Measurements from ENCODE around the gene FHOD3.
"Not testable (repeated sequence)": the region's sequence is repeated elsewhere in the genome, so short reads cannot be mapped to it uniquely, and the experiment has no call there.

The FHOD3 gene

GRCh38 chr18:36811955-36812354, 514.4 kb downstream of the FHOD3 start:
- TF ChIP-seq, protein P1, sequence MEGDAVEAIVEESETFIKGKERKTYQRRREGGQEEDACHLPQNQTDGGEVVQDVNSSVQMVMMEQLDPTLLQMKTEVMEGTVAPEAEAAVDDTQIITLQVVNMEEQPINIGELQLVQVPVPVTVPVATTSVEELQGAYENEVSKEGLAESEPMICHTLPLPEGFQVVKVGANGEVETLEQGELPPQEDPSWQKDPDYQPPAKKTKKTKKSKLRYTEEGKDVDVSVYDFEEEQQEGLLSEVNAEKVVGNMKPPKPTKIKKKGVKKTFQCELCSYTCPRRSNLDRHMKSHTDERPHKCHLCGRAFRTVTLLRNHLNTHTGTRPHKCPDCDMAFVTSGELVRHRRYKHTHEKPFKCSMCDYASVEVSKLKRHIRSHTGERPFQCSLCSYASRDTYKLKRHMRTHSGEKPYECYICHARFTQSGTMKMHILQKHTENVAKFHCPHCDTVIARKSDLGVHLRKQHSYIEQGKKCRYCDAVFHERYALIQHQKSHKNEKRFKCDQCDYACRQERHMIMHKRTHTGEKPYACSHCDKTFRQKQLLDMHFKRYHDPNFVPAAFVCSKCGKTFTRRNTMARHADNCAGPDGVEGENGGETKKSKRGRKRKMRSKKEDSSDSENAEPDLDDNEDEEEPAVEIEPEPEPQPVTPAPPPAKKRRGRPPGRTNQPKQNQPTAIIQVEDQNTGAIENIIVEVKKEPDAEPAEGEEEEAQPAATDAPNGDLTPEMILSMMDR (IDR thresholded peaks at IDR 0.05; ENCODE audit: low read depth, low read length) = no peak
- no peak overlapping the region for H3K4me3 ChIP-seq (ENCODE audit: low read depth, low read length)

GRCh38 chr18:36812678-36813077, 515.2 kb downstream of the FHOD3 start:
- H3K4me3 ChIP-seq (ENCODE audit: low read depth, low read length) = no peak overlapping the region
- TF ChIP-seq, protein P1 (IDR thresholded peaks at IDR 0.05; ENCODE audit: low read depth, low read length) = no peak

- H3K4me3 ChIP-seq (ENCODE audit: low read depth, low read length) = no peak overlapping the region
- TF ChIP-seq, protein P1 (IDR thresholded peaks at IDR 0.05; ENCODE audit: low read depth, low read length) = no peak
Measured at GRCh38 chr18:36813101-36813775, 515.7 kb downstream of the FHOD3 start.

DNA sequence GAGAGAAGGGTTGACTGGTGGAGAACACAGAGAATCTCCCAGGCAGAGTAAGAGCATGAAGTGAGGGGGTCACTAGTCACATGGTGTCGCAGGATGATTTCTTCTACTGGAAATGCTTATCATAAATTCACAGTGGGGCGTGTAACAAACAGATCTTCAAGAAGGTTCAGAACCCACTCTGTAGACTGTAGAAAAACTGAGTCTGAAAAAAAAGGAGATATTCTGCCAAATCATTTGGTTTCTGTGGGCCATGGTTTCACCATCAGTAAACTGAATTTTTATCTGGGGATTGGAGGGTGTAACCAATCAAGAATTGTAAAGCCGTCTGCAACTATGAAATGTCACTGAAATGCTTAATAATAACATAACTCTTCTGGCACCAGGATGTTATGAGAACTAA, 516.3 kb downstream of the FHOD3 start:
- TF ChIP-seq, protein P1 (IDR thresholded peaks at IDR 0.05; ENCODE audit: low read depth, low read length) = no peak
- no peak overlapping the region for H3K4me3 ChIP-seq (ENCODE audit: low read depth, low read length)

DNA sequence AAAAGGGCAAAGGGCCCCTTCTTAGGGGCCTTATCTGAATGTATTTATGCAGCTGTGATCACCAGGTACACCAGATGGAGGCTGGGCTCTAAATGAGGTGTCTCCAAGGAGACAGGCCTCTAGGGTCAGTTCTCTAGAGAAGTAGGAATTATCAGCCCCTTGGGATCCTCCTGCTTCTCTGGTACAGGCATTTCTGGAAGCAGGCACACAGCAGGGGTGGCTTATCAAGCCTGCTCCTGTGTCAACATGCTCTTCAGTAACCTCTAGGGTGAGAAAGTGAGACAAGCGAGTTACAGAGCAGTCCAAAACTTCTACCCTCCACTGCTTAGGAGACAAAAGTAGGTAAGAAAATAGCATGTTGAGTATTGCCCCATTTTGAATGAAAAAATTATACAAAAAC, 517.5 kb downstream of the FHOD3 start:
- H3K4me3 ChIP-seq (ENCODE audit: low read depth, low read length) = no peak overlapping the region
- TF ChIP-seq, protein P1 (IDR thresholded peaks at IDR 0.05; ENCODE audit: low read depth, low read length) = no peak

DNA sequence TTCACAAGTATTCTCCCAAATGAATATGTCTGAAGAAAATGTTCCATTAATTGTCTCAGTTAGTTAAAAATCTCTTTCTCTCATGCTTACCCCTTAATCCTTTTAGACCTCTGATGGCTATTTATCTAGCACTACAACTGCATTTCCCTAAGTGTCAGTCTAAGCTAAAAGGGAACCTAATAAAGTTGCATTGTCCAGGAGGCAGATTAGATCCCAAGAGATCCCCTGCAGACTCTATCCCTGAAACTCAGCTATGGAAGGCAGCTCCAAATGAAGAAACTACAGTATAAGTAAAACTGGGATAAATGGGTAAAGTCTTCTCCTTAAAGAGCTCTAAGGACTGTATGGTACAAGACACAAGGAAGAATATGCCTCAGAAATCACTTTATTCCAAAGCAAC, 518.6 kb downstream of the FHOD3 start:
- not testable (repeated sequence) for H3K4me3 ChIP-seq (ENCODE audit: low read depth, low read length)

GRCh38 chr18:36817039-36817438, 519.5 kb downstream of the FHOD3 start:
- TF ChIP-seq, protein P1 (IDR thresholded peaks at IDR 0.05; ENCODE audit: low read depth, low read length) = no peak

GRCh38 chr18:36818652-36819051, 521.1 kb downstream of the FHOD3 start:
- TF ChIP-seq, protein P1 (IDR thresholded peaks at IDR 0.05; ENCODE audit: low read depth, low read length) = no peak
- no peak overlapping the region for H3K4me3 ChIP-seq (ENCODE audit: low read depth, low read length)

More at GRCh38 chr18:36817039-36817438, 519.5 kb downstream of the FHOD3 start:
- no peak overlapping the region for H3K4me3 ChIP-seq (ENCODE audit: low read depth, low read length)
